HUES6 (cell line): ENCODE results near the gene UBE2F.
A peak's percentile ranks its signal among the peaks of the same experiment; 100 is the strongest.

Experiments used
- H3K27ac ChIP-seq: 2 replicates; pipeline ENCODE4 v1.7.0; 2013; ENCODE audit warnings: low read depth, mild to moderate bottlenecking, low read length, inconsistent platforms
- H3K27me3 ChIP-seq: 2 replicates; pipeline ENCODE4 v1.6.1; 2013; ENCODE audit warnings: low read length; ENCODE audit not compliant: control insufficient read depth, insufficient read depth
- H3K36me3 ChIP-seq: 2 replicates; pipeline ENCODE4 v1.6.1; 2013; ENCODE audit warnings: low read length; ENCODE audit not compliant: control insufficient read depth, insufficient read depth
- H3K4me1 ChIP-seq: 2 replicates; pipeline ENCODE4 v1.6.1; 2013; ENCODE audit warnings: low read length; ENCODE audit not compliant: control insufficient read depth, insufficient read depth
- H3K4me3 ChIP-seq: 2 replicates; pipeline ENCODE4 v1.5.1; 2013; ENCODE audit warnings: low read depth, low read length
- H3K9ac ChIP-seq: one replicate; pipeline ENCODE4 v1.6.1; 2013; ENCODE audit warnings: mild to moderate bottlenecking, low read length
- H3K9me3 ChIP-seq: 2 replicates; pipeline ENCODE4 v1.6.1; 2013; ENCODE audit warnings: low read depth, low read length; ENCODE audit not compliant: control insufficient read depth, insufficient read depth

The UBE2F gene

GRCh38 chr2:237966565-237967462, at the start of gene UBE2F:
UBE2F (plus strand) TSS chr2:237967014; CDS start chr2:237973108, 6,094 bp downstream.
- Histone ChIP-seq H3K27ac (no peak within 1 kb of the TSS), H3K9ac (peak within 1 kb of the TSS; percentile 79), H3K27me3 (no peaks in the 10 kb centered on the region), H3K4me3 (peak within 1 kb of the TSS; percentile 86), H3K4me1 (peaks cover 9% of the 10 kb centered on the region), H3K9me3 (peaks cover 14% of the 10 kb centered on the region), H3K36me3 (no peaks in the 10 kb centered on the region)

- Histone ChIP-seq H3K36me3 (no peaks in the 10 kb centered on the region), H3K4me3 (no peak overlapping the region), H3K9me3 (no peaks in the 10 kb centered on the region), H3K27me3 (peaks cover 4% of the 10 kb centered on the region; the same call in 1 of the 2 replicates), H3K4me1 (peaks cover 3% of the 10 kb centered on the region; the same call in 1 of the 2 replicates), H3K9ac (no peak overlapping the region), H3K27ac (no peak overlapping the region)
Observed at GRCh38 chr2:237917696-237918374, 49.0 kb upstream of the UBE2F start.

- H3K9ac ChIP-seq, result no peak overlapping the region
- no peaks in the 10 kb centered on the region for H3K9me3 ChIP-seq
- no peaks in the 10 kb centered on the region for H3K36me3 ChIP-seq
- H3K27ac ChIP-seq, result no peak overlapping the region
- H3K27me3 ChIP-seq, result peaks cover 8% of the 10 kb centered on the region
- H3K4me1 ChIP-seq, result peaks cover 10% of the 10 kb centered on the region
- H3K4me3 ChIP-seq, result no peak overlapping the region
Observed at GRCh38 chr2:237919593-237919992, 47.2 kb upstream of the UBE2F start.

GRCh38 chr2:237920673-237921072, 46.1 kb upstream of the UBE2F start:
- H3K27ac ChIP-seq, result no peak overlapping the region
- no peaks in the 10 kb centered on the region for H3K36me3 ChIP-seq
- no peaks in the 10 kb centered on the region for H3K9me3 ChIP-seq
- H3K9ac ChIP-seq, result no peak overlapping the region
- H3K4me1 ChIP-seq, result peaks cover 10% of the 10 kb centered on the region
- peaks cover 8% of the 10 kb centered on the region for H3K27me3 ChIP-seq
- no peak overlapping the region for H3K4me3 ChIP-seq

- Histone ChIP-seq H3K4me1 (peaks cover 10% of the 10 kb centered on the region), H3K36me3 (no peaks in the 10 kb centered on the region)
Observed at GRCh38 chr2:237921967-237922492, 44.8 kb upstream of the UBE2F start.

GRCh38 chr2:237922641-237923361, 44.0 kb upstream of the UBE2F start:
- no peak overlapping the region for H3K9ac ChIP-seq
- 0 out of 2 replicates have a peak, but pooled peaks cover 2% of the 10 kb centered on the region for H3K9me3 ChIP-seq
- no peak overlapping the region for H3K27ac ChIP-seq
- H3K36me3 ChIP-seq, result no peaks in the 10 kb centered on the region
- H3K4me3 ChIP-seq, result no peak overlapping the region
- H3K27me3 ChIP-seq, result peaks cover 8% of the 10 kb centered on the region
- peaks cover 10% of the 10 kb centered on the region for H3K4me1 ChIP-seq

More at GRCh38 chr2:237921967-237922492, 44.8 kb upstream of the UBE2F start:
- Histone ChIP-seq H3K27ac (no peak overlapping the region), H3K4me3 (no peak overlapping the region), H3K27me3 (peaks cover 8% of the 10 kb centered on the region), H3K9me3 (no peaks in the 10 kb centered on the region), H3K9ac (no peak overlapping the region)

- Histone ChIP-seq H3K9ac (no peak overlapping the region), H3K4me1 (peaks cover 10% of the 10 kb centered on the region), H3K36me3 (no peaks in the 10 kb centered on the region), H3K9me3 (0 out of 2 replicates have a peak, but pooled peaks cover 4% of the 10 kb centered on the region), H3K27me3 (peaks cover 8% of the 10 kb centered on the region), H3K4me3 (peak overlapping the region; percentile 37; the same call in 1 of the 2 replicates), H3K27ac (no peak overlapping the region)
Observed at GRCh38 chr2:237923481-237924163, 43.2 kb upstream of the UBE2F start.

GRCh38 chr2:237924164-237924534, 42.7 kb upstream of the UBE2F start:
- Histone ChIP-seq H3K4me1 (peaks cover 10% of the 10 kb centered on the region), H3K36me3 (no peaks in the 10 kb centered on the region), H3K27ac (no peak overlapping the region), H3K4me3 (no peak overlapping the region), H3K9me3 (0 out of 2 replicates have a peak, but pooled peaks cover 4% of the 10 kb centered on the region), H3K9ac (no peak overlapping the region), H3K27me3 (peaks cover 8% of the 10 kb centered on the region)

GRCh38 chr2:237927135-237927534, 39.7 kb upstream of the UBE2F start:
- Histone ChIP-seq H3K4me1 (peaks cover 10% of the 10 kb centered on the region), H3K9ac (no peak overlapping the region), H3K27ac (no peak overlapping the region), H3K9me3 (peaks cover 11% of the 10 kb centered on the region; the same call in 1 of the 2 replicates), H3K4me3 (no peak overlapping the region), H3K36me3 (no peaks in the 10 kb centered on the region), H3K27me3 (peaks cover 8% of the 10 kb centered on the region)

- Histone ChIP-seq H3K36me3 (no peaks in the 10 kb centered on the region), H3K27me3 (peaks cover 4% of the 10 kb centered on the region), H3K4me1 (peaks cover 5% of the 10 kb centered on the region), H3K27ac (no peak overlapping the region), H3K4me3 (no peak overlapping the region), H3K9me3 (peaks cover 11% of the 10 kb centered on the region; the same call in 1 of the 2 replicates), H3K9ac (no peak overlapping the region)
Observed at GRCh38 chr2:237927986-237928385, 38.8 kb upstream of the UBE2F start.
